Neural crest cell (in vitro differentiated cells): Measurements from ENCODE around the gene FUT7. TPM values are rescaled to one million over a fixed set of nuclear protein-coding genes. Genes with fewer than 3 reads are reported as not detected.

ENCODE experiments used
- DNase-seq: peaks from one replicate; pipeline ENCODE4 v3.0.0; 2021; ENCODE audit warnings: low read depth, mixed read lengths, low spot score
- H3K27ac Mint-ChIP-seq: one replicate; pipeline ENCODE4 v1.8.0; 2021; ENCODE audit warnings: mild to moderate bottlenecking, mixed read lengths; ENCODE audit not compliant: unreplicated experiment
- H3K27me3 Mint-ChIP-seq: 2 replicates; pipeline ENCODE4 v1.8.0; 2021; ENCODE audit warnings: low read depth, mild to moderate bottlenecking, mixed read lengths
- H3K36me3 Mint-ChIP-seq: 2 replicates; pipeline ENCODE4 v1.8.0; 2021; ENCODE audit warnings: low read depth, mild to moderate bottlenecking, mixed read lengths
- H3K4me1 Mint-ChIP-seq: 2 replicates; pipeline ENCODE4 v1.8.0; 2021; ENCODE audit warnings: mixed read lengths
- H3K4me3 Mint-ChIP-seq: one replicate; pipeline ENCODE4 v1.8.0; 2021; ENCODE audit warnings: mild to moderate bottlenecking, mixed read lengths
- H3K9me3 Mint-ChIP-seq: 2 replicates; pipeline ENCODE4 v1.8.0; 2021; ENCODE audit warnings: mixed read lengths
- total RNA-seq: library from RNA; stranded (reverse); gene quantifications from 2 replicates; pipeline ENCODE4 v1.2.1, GENCODE V29; 2021
- TF ChIP-seq, protein P1 (sequence below): fragments of 200-600 bp; sonication (generic); conservative IDR thresholded peaks from 2 replicates; pipeline ENCODE4 v1.5.0; 2021; ENCODE audit warnings: antibody characterized with exemption, mild to moderate bottlenecking

Gene FUT7
- total RNA-seq, 1 donor from 2014 or later = not detected

DNA sequence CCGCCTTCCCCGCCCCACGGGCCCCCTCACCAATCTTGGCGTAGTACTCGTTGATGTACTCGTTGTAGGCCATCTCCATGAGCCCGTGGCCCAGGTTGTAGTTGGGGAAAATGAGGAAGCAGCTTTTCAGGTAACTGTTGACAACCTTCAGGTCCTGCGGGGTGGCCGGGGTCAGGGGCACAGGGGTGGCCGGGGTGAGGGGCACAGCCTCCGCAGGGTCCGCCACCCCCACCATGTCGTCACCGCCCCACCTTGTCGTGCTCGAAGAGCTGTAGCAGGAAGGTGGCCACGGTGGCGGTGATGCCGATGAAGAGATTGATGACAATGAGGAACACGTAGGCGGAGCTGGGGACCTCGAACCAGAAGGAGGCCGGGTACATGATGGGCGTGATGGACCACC, 20.7 kb downstream of the FUT7 start:
- Mint-ChIP-seq H3K4me1 (no peaks in the 10 kb centered on the region), H3K4me3 (no peak overlapping the region), H3K27ac (no peak overlapping the region), H3K9me3 (no peaks in the 10 kb centered on the region), H3K27me3 (no peaks in the 10 kb centered on the region), H3K36me3 (no peaks in the 10 kb centered on the region)
- DNase-seq = no peak
- TF ChIP-seq, protein P1, sequence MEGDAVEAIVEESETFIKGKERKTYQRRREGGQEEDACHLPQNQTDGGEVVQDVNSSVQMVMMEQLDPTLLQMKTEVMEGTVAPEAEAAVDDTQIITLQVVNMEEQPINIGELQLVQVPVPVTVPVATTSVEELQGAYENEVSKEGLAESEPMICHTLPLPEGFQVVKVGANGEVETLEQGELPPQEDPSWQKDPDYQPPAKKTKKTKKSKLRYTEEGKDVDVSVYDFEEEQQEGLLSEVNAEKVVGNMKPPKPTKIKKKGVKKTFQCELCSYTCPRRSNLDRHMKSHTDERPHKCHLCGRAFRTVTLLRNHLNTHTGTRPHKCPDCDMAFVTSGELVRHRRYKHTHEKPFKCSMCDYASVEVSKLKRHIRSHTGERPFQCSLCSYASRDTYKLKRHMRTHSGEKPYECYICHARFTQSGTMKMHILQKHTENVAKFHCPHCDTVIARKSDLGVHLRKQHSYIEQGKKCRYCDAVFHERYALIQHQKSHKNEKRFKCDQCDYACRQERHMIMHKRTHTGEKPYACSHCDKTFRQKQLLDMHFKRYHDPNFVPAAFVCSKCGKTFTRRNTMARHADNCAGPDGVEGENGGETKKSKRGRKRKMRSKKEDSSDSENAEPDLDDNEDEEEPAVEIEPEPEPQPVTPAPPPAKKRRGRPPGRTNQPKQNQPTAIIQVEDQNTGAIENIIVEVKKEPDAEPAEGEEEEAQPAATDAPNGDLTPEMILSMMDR = no peak

DNA sequence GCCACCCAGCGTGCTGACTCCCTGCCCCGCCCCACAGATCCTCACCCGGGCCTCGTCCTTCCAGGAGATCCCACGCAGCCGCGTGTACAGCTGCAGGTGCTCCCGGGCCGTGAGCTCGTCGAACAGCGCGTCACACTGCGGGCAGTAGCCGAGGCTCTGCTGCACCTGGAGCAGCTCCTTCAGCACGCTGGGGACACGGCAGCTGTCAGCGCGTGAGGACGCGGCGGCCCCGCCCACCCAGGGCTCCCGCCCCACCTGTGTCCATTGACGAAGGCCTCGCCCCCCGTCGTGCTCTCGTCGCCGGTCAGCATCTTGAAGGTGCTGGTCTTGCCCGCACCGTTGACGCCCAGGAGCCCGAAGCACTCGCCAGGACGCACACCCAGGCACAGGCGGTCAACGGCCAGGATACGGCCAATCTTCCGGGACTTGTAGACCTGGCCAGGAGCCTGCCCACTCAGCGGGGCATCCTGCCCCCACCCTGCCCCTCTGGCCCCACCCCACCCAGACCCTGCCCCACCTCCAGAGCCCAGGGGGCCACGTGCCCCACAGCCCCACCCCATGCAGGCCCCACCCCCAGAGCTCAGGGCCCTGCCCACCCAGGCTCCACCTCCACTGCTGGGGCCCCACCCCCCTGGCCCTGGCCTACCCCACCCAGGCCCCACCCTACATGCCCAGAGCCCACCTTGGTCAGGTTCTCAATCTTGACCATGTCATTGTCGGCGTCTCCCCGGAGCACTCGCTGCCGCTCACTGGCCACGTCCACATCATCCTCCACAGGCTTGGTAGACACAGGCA, 21.8 kb downstream of the FUT7 start:
- no peaks in the 10 kb centered on the region for H3K36me3 Mint-ChIP-seq
- H3K9me3 Mint-ChIP-seq = no peaks in the 10 kb centered on the region
- no peak for DNase-seq
- no peaks in the 10 kb centered on the region for H3K27me3 Mint-ChIP-seq
- H3K4me3 Mint-ChIP-seq = no peak overlapping the region
- no peaks in the 10 kb centered on the region for H3K4me1 Mint-ChIP-seq
- TF ChIP-seq, protein P1 = no peak
- H3K27ac Mint-ChIP-seq = no peak overlapping the region

DNA sequence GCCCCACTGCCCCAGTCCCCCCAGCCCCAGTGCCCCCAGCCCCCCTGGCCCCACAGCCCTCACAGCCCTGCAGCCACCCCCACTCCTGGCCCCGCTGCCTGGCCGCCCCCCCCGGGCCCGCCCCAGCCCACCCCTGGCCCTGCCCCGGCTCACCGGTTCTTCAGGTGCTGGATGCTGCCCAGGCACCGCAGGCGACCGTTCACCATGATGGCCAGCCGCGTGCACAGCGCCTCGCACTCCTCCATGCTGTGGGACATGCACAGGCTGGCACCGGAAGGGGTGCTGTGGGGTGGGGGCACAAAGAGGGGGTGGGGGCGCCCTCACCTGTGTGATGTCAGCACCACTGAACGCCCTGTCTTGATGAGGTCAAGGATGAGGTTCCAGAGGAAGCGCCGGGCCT, 22.7 kb downstream of the FUT7 start:
- H3K36me3 Mint-ChIP-seq = no peaks in the 10 kb centered on the region
- no peak for DNase-seq

DNA sequence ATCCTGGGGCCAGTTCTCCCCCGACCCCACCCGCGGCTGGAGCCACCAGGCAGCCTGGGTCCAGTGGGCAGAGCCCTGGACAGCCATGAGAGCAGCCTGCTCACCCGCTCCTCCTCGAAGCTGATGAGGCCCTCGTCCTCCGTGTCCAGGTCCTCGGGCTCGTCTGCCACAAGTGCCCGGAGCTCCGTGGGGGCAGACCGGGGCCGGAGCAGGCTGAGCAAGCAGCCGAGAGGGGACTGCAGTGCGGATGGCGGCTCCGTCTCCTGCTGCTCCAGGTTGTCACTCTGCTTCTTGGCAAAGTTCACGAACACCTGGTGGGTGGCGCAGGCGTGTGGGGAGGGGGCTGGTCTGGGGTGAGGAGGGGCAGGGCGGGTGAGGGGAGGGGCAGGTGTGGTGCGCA, 23.6 kb downstream of the FUT7 start:
- no peaks in the 10 kb centered on the region for H3K9me3 Mint-ChIP-seq
- no peaks in the 10 kb centered on the region for H3K4me1 Mint-ChIP-seq
- H3K36me3 Mint-ChIP-seq = no peaks in the 10 kb centered on the region
- no peak overlapping the region for H3K4me3 Mint-ChIP-seq
- TF ChIP-seq, protein P1 = no peak
- no peak for DNase-seq
- H3K27me3 Mint-ChIP-seq = no peaks in the 10 kb centered on the region
- H3K27ac Mint-ChIP-seq = no peak overlapping the region

More for the DNA sequence above, 22.7 kb downstream of the FUT7 start:
- TF ChIP-seq, protein P1 = no peak
- H3K9me3 Mint-ChIP-seq = no peaks in the 10 kb centered on the region
- no peaks in the 10 kb centered on the region for H3K4me1 Mint-ChIP-seq
- no peak overlapping the region for H3K27ac Mint-ChIP-seq
- H3K4me3 Mint-ChIP-seq = no peak overlapping the region
- no peaks in the 10 kb centered on the region for H3K27me3 Mint-ChIP-seq

DNA sequence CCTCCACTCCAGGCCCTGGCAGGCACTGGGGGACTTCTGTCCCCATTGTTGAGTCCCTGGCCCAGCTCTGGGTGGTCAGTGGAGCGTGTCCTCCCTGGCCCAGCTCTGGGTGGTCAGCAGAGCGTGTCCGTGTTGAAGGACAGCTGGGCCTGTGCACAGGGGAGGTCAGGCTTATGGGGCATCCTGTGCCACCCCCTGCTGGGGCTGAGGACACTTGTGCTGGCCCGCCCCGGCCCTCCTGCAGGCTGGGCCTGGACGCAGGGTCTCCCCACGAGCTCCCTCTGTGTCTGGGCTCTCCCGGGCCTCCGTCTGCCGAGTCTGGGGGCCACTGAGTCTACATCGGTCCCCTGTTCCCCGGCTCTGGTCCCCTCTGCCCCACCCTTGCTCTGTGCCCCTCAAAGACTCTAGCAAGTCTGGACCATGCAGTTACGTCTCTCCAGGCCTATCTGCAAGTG, 24.0 kb downstream of the FUT7 start:
- DNase-seq = no peak
- Mint-ChIP-seq H3K27ac (no peak overlapping the region), H3K27me3 (no peaks in the 10 kb centered on the region), H3K4me1 (no peaks in the 10 kb centered on the region), H3K4me3 (no peak overlapping the region), H3K36me3 (no peaks in the 10 kb centered on the region), H3K9me3 (no peaks in the 10 kb centered on the region)
- TF ChIP-seq, protein P1 = no peak
